ENCODE results near the gene RNF10. TPM values are rescaled to one million over a fixed set of nuclear protein-coding genes. Genes with fewer than 3 reads are reported as not detected.

RNF10 gene
- total and polyA plus RNA-seq, 10 of the 15 experiments (the other 5 are each of a cell fraction or from before 2014, with no cell fraction given): 48.2 to 127 (median 64.5) TPM

- TF ChIP-seq ZNF592 (IDR thresholded peaks at IDR 0.05) (no peak), ZNF384 (IDR thresholded peaks at IDR 0.05; ENCODE audit: borderline replicate concordance, low read depth, low read length) (no peak), ASH2L (IDR thresholded peaks at IDR 0.05; ENCODE audit: borderline replicate concordance, low read depth) (no peak), MXI1 (IDR thresholded peaks at IDR 0.05; ENCODE audit: low read depth, low read length) (no peak)
- TF ChIP-seq, protein P1, sequence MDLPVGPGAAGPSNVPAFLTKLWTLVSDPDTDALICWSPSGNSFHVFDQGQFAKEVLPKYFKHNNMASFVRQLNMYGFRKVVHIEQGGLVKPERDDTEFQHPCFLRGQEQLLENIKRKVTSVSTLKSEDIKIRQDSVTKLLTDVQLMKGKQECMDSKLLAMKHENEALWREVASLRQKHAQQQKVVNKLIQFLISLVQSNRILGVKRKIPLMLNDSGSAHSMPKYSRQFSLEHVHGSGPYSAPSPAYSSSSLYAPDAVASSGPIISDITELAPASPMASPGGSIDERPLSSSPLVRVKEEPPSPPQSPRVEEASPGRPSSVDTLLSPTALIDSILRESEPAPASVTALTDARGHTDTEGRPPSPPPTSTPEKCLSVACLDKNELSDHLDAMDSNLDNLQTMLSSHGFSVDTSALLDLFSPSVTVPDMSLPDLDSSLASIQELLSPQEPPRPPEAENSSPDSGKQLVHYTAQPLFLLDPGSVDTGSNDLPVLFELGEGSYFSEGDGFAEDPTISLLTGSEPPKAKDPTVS (IDR thresholded peaks at IDR 0.05; ENCODE audit: low read depth, low read length): no peak
Observed at GRCh38 chr12:120488057-120488640, 46.0 kb upstream of the RNF10 start (continued).

- no TSS peak for BruUV-seq (replicated peaks)
- ATAC-seq: no peak
Observed at GRCh38 chr12:120489018-120489417, 45.1 kb upstream of the RNF10 start.

More at GRCh38 chr12:120489018-120489417, 45.1 kb upstream of the RNF10 start:
- WGBS (ENCODE audit: insufficient coverage, insufficient replicate concordance, low lambda C conversion rate, missing lambda C conversion rate): 100% methylated on average over 4 of the region's 4 CpGs
- H3K4me2 ChIP-seq (ENCODE audit: control insufficient read depth, insufficient read depth): no peak overlapping the region
- ChIA-PET RAD21 (ENCODE audit: unreplicated experiment) (no interaction called here), POLR2A (interaction anchor here (0.6 to 1.3 kb wide), 2 partner anchors 9 to 1865 kb away, joined by 3 read pairs; no protein-coding TSS in a partner anchor), SMC1A (ENCODE audit: uncharacterized antibody, unreplicated experiment) (no interaction called here), CTCF (no interaction called here)
- no peaks in the 10 kb centered on the region; a peak in 1 of 4 replicates for H3K36me3 ChIP-seq (ENCODE audit: control insufficient read depth in 2 of 2, insufficient read depth in 2 of 2, low read length in 1 of 2)
- in situ Hi-C loops (cut with MboI): no loop called here
- no peaks in the 10 kb centered on the region for H3K79me2 ChIP-seq (ENCODE audit: control insufficient read depth, insufficient read depth, low read length)
- no peak overlapping the region for H3K4me3 ChIP-seq
- H3K4me1 ChIP-seq (ENCODE audit: control insufficient read depth, insufficient read depth, low read length): no peaks in the 10 kb centered on the region; the same call in 1 of the 2 replicates
- intact Hi-C loops (cut with micrococcal nuclease; ENCODE audit: unreplicated experiment): no loop called here
- no peaks in the 10 kb centered on the region for H3K27me3 ChIP-seq (replicated peaks in 1 of 2; ENCODE audit: control insufficient read depth in 2 of 2, insufficient read depth in 2 of 2, low read length in 1 of 2)
- no peaks in the 10 kb centered on the region for H3K9me3 ChIP-seq (replicated peaks; ENCODE audit: control insufficient read depth, insufficient read depth, low read length)
- H3K9ac ChIP-seq (ENCODE audit: control insufficient read depth, insufficient read depth, low read length): no peak overlapping the region
- H2AFZ ChIP-seq (ENCODE audit: control insufficient read depth, low read depth, low read length): no peak overlapping the region
- no peak overlapping the region for H3K27ac ChIP-seq (ENCODE audit: control insufficient read depth, insufficient read depth)
- H4K20me1 ChIP-seq (ENCODE audit: control insufficient read depth, insufficient read depth): no peaks in the 10 kb centered on the region
- no peak for DNase-seq (ENCODE audit: low read depth, low spot score)
- no peak for FAIRE-seq
- no peak for TF ChIP-seq EGR1 (IDR thresholded peaks at IDR 0.05; ENCODE audit: borderline replicate concordance in 1 of 2, low read depth in 2 of 2, low read length in 2 of 2)
- TF ChIP-seq POLR2AphosphoS2 (IDR thresholded peaks at IDR 0.05; ENCODE audit: low read depth, low read length): no peak
- TF ChIP-seq RELB (IDR thresholded peaks at IDR 0.05; ENCODE audit: low read depth): no peak
- no peak for TF ChIP-seq POLR2A (IDR thresholded peaks at IDR 0.05; ENCODE audit: low read depth, low read length)
- no peak for TF ChIP-seq NFIC (IDR thresholded peaks at IDR 0.05; ENCODE audit: low read depth, low read length)

All from GM12878 (cell line).